Right atrium auricular region (tissue), 2 donors: ENCODE measurements around the gene HTR1E. TPM values are rescaled to one million over a fixed set of nuclear protein-coding genes. Genes with fewer than 3 reads are reported as not detected.

Experiments
- DNase-seq: peaks from one replicate; pipeline ENCODE4 v3.0.0-alpha.2; 2019; ENCODE audit warnings: low spot score
- H3K27ac ChIP-seq, 2 donors: fragments of 200-600 bp; sonication (generic); 1 replicate in 1 of 2; 2 replicates in 1 of 2; pipeline ENCODE4 v1.5.1; 2016 to 2019
- H3K27me3 ChIP-seq, 2 donors: fragments of 200-600 bp; sonication (generic); one replicate each; pipeline versions ENCODE4 v1.5.1 to v1.6.0; 2017 to 2019
- H3K36me3 ChIP-seq: fragments of 200-600 bp; sonication (generic); one replicate; pipeline ENCODE4 v1.5.1; 2016
- H3K4me1 ChIP-seq, 2 donors: fragments of 200-600 bp; sonication (generic); one replicate each; pipeline versions ENCODE4 v1.5.1 to v1.6.0; 2017 to 2019
- H3K4me3 ChIP-seq, 2 donors: fragments of 200-600 bp; sonication (generic); 1 replicate in 1 of 2; 2 replicates in 1 of 2; pipeline ENCODE4 v1.5.1; 2017 to 2019; ENCODE audit warnings: mild to moderate bottlenecking in 1 of 2, moderate library complexity in 1 of 2
- H3K9me3 ChIP-seq, 2 donors: fragments of 200-600 bp; sonication (generic); one replicate each; pipeline ENCODE4 v1.5.1; 2019
- total RNA-seq, 2 donors: library from RNA; depleted of rRNA; stranded (reverse); fragments of >200 nt; gene quantifications; one replicate each; pipeline ENCODE4 v1.1.0, GENCODE V29; 2016
- TF ChIP-seq, protein P1 (sequence below), 2 donors: fragments of 200-600 bp; sonication (generic); IDR thresholded peaks; one replicate each; pipeline ENCODE4 v1.5.1; 2019; ENCODE audit warnings: antibody characterized with exemption in 2 of 2

HTR1E gene
- total RNA-seq, 2 donors from 2014 or later: not detected

DNA sequence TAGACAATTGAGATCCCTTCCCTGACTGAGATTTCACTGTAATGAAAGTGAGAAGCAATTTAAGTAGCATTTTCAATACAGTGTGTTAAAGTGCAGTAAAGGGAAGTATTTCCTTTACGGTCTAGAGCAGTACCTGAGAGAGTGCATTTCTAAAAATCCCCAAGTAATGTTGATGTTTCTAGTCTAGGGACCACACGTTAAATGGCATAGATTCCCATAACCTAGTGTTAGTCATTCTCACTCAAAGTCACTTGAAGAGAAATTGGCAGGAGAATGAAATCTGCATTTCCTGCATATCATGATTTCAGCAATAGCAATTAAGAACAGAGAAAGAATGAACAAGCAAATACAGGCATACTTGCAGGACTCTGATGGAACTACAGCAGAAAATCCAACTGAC lies 89.7 kb downstream of the HTR1E start:
- TF ChIP-seq, protein P1, sequence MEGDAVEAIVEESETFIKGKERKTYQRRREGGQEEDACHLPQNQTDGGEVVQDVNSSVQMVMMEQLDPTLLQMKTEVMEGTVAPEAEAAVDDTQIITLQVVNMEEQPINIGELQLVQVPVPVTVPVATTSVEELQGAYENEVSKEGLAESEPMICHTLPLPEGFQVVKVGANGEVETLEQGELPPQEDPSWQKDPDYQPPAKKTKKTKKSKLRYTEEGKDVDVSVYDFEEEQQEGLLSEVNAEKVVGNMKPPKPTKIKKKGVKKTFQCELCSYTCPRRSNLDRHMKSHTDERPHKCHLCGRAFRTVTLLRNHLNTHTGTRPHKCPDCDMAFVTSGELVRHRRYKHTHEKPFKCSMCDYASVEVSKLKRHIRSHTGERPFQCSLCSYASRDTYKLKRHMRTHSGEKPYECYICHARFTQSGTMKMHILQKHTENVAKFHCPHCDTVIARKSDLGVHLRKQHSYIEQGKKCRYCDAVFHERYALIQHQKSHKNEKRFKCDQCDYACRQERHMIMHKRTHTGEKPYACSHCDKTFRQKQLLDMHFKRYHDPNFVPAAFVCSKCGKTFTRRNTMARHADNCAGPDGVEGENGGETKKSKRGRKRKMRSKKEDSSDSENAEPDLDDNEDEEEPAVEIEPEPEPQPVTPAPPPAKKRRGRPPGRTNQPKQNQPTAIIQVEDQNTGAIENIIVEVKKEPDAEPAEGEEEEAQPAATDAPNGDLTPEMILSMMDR (IDR thresholded peaks at IDR 0.05): no peak
- DNase-seq: no peak
- Histone ChIP-seq H3K9me3 (no peaks in the 10 kb centered on the region), H3K27ac (no peak overlapping the region), H3K4me1 (no peaks in the 10 kb centered on the region), H3K27me3 (no peaks in the 10 kb centered on the region), H3K4me3 (no peak overlapping the region), H3K36me3 (no peaks in the 10 kb centered on the region)

- no peaks in the 10 kb centered on the region for H3K9me3 ChIP-seq
Observed at GRCh38 chr6:87029711-87030314, 92.5 kb downstream of the HTR1E start.

GRCh38 chr6:87040729-87041128 lies 103.4 kb downstream of the HTR1E start:
- Histone ChIP-seq H3K27me3 (no peaks in the 10 kb centered on the region), H3K4me3 (no peak overlapping the region), H3K9me3 (no peaks in the 10 kb centered on the region), H3K36me3 (no peaks in the 10 kb centered on the region), H3K4me1 (no peaks in the 10 kb centered on the region), H3K27ac (no peak overlapping the region)
- no peak for DNase-seq
- TF ChIP-seq, protein P1 (IDR thresholded peaks at IDR 0.05): no peak

More at GRCh38 chr6:87029711-87030314, 92.5 kb downstream of the HTR1E start:
- no peaks in the 10 kb centered on the region for H3K27me3 ChIP-seq
- H3K27ac ChIP-seq: no peak overlapping the region
- no peak for DNase-seq
- H3K36me3 ChIP-seq: no peaks in the 10 kb centered on the region
- TF ChIP-seq, protein P1 (IDR thresholded peaks at IDR 0.05): peak; percentile 11 to 60
- H3K4me1 ChIP-seq: no peaks in the 10 kb centered on the region
- H3K4me3 ChIP-seq: no peak overlapping the region

DNA sequence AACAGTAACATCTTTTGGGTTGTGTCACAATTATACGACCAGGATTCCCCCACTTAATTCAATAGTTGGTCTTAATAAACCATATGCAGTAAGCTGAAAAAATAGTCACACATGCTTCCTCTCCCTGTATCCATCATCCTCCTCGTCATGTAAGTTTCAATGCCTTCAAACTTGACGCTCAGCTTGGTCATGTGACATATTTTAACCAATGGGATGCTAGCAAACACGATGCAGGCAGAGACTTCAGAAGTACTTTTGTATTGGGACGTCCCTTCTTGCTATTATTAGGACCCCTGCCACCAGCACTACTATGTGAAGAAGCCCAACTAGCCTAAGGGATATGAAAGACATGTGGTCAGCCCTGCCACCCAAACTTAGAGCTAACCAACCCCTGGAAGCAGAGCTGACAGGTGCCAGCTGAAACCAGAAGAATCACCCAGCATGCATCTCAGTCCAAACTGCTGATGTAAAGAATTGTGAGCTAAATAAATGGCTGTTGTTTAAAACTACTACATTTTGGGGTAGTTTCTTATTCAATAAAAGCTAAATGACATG lies 108.3 kb downstream of the HTR1E start:
- TF ChIP-seq, protein P1 (IDR thresholded peaks at IDR 0.05): no peak
- no peak for DNase-seq
- Histone ChIP-seq H3K4me3 (no peak overlapping the region), H3K4me1 (no peaks in the 10 kb centered on the region), H3K9me3 (no peaks in the 10 kb centered on the region), H3K27me3 (no peaks in the 10 kb centered on the region), H3K27ac (no peak overlapping the region), H3K36me3 (no peaks in the 10 kb centered on the region)

DNA sequence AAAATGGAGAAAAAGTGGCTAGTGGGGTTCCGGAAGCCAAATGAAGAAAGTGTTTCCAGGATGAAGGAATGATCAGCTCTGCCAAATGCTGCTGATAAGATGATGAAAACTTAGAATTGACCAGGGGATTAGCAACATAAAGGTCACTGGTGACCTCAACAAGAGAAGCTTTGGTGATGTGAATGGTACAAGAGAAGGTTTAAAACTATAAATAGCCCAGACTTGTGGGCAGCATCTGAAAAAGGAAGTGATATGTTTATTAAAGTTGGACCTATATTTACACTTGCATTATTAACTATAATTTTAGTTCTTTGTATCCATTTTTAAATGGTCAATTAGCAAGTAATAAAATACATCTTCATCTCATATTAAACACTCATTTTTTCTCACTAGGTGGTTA lies 112.5 kb downstream of the HTR1E start:
- DNase-seq: no peak
- Histone ChIP-seq H3K9me3 (no peaks in the 10 kb centered on the region), H3K27me3 (no peaks in the 10 kb centered on the region), H3K36me3 (no peaks in the 10 kb centered on the region), H3K27ac (no peak overlapping the region), H3K4me3 (no peak overlapping the region), H3K4me1 (no peaks in the 10 kb centered on the region)
- TF ChIP-seq, protein P1 (IDR thresholded peaks at IDR 0.05): no peak

- H3K4me1 ChIP-seq: no peaks in the 10 kb centered on the region
- no peak for DNase-seq
- TF ChIP-seq, protein P1 (IDR thresholded peaks at IDR 0.05): no peak
- H3K36me3 ChIP-seq: no peaks in the 10 kb centered on the region
- no peak overlapping the region for H3K4me3 ChIP-seq
- no peaks in the 10 kb centered on the region for H3K27me3 ChIP-seq
- H3K9me3 ChIP-seq: no peaks in the 10 kb centered on the region
- no peak overlapping the region for H3K27ac ChIP-seq
Observed at GRCh38 chr6:87053312-87053711, 116.0 kb downstream of the HTR1E start.
